Keratinocyte (primary cell): ENCODE measurements around the gene VWA3A. TPM values are rescaled to one million over a fixed set of nuclear protein-coding genes. Genes with fewer than 3 reads are reported as not detected.
"Not testable (repeated sequence)": the region's sequence is repeated elsewhere in the genome, so short reads cannot be mapped to it uniquely, and the experiment has no call there.

Source experiments
- DNase-seq: peaks from one replicate; pipeline ENCODE4 v3.0.0-alpha.2; 2011; ENCODE audit warnings: low read depth, missing footprints, low spot score
- FAIRE-seq: peaks from 2 replicates; lab custom pipeline; 2011; peaks lifted over from hg19 to GRCh38; lab: Jason Lieb, UNC
- H2AFZ ChIP-seq: 2 replicates; pipeline ENCODE4 v1.6.0; 2012; ENCODE audit warnings: low read length, control low read depth, inconsistent platforms; ENCODE audit not compliant: control insufficient read depth
- H3K27ac ChIP-seq: 2 replicates; pipeline ENCODE4 v1.5.1; 2011; ENCODE audit warnings: low read length; ENCODE audit not compliant: control insufficient read depth, insufficient read depth
- H3K27me3 ChIP-seq: 3 replicates; pipeline ENCODE4 v1.6.0; 2011; ENCODE audit warnings: low read length; ENCODE audit not compliant: control insufficient read depth, insufficient read depth; ENCODE audit errors: extremely low read depth
- H3K36me3 ChIP-seq, 2 experiments: 2 replicates in 1 of 2; 3 replicates in 1 of 2; pipeline ENCODE4 v1.5.1; 2011; ENCODE audit warnings: low read length in 2 of 2, mild to moderate bottlenecking in 1 of 2; ENCODE audit not compliant: control insufficient read depth in 2 of 2, insufficient read depth in 2 of 2; ENCODE audit errors: extremely low read depth in 1 of 2
- H3K4me1 ChIP-seq: 3 replicates; pipeline ENCODE4 v1.5.1; 2011; ENCODE audit warnings: low read length; ENCODE audit not compliant: control insufficient read depth, insufficient read depth; ENCODE audit errors: extremely low read depth
- H3K4me2 ChIP-seq: 3 replicates; pipeline ENCODE4 v1.6.0; 2011; ENCODE audit warnings: low read depth, low read length; ENCODE audit not compliant: control insufficient read depth, insufficient read depth; ENCODE audit errors: extremely low read depth
- H3K4me3 ChIP-seq, 3 experiments: fragments of 200-600 bp in 1 of 3; sonication (generic) in 1 of 3; 2 replicates in 2 of 3; 3 replicates in 1 of 3; pipeline ENCODE4 v1.5.1; 2011 to 2016; ENCODE audit warnings: low read length in 3 of 3, mild to moderate bottlenecking in 3 of 3, control low read depth in 2 of 3, inconsistent platforms in 1 of 3, low read depth in 1 of 3, mixed read lengths in 1 of 3, mixed run types in 1 of 3, moderate library complexity in 1 of 3; ENCODE audit not compliant: control insufficient read depth in 2 of 3, insufficient read depth in 2 of 3; ENCODE audit errors: extremely low read depth in 1 of 3
- H3K79me2 ChIP-seq: 2 replicates; pipeline ENCODE4 v1.6.0; 2012; ENCODE audit warnings: low read length; ENCODE audit not compliant: control insufficient read depth, insufficient read depth
- H3K9ac ChIP-seq: 3 replicates; pipeline ENCODE4 v1.6.0; 2011; ENCODE audit warnings: low read length; ENCODE audit not compliant: control insufficient read depth, insufficient read depth; ENCODE audit errors: extremely low read depth
- H3K9me1 ChIP-seq: 3 replicates; pipeline ENCODE4 v1.6.0; 2011; ENCODE audit warnings: low read length; ENCODE audit not compliant: control insufficient read depth, insufficient read depth; ENCODE audit errors: extremely low read depth
- H3K9me3 ChIP-seq: 2 replicates; pipeline ENCODE4 v1.5.1; 2012; ENCODE audit warnings: low read depth, low read length; ENCODE audit not compliant: control insufficient read depth
- H4K20me1 ChIP-seq: 3 replicates; pipeline ENCODE4 v1.6.0; 2011; ENCODE audit warnings: low read length; ENCODE audit not compliant: control insufficient read depth, insufficient read depth; ENCODE audit errors: extremely low read depth
- EZH2 ChIP-seq: IDR thresholded peaks from one replicate; pipeline ENCODE4 v1.6.1; 2012; ENCODE audit warnings: inconsistent platforms, mild to moderate bottlenecking, low read length, moderate library complexity
- dilution Hi-C: fragments of 300-500 bp; cut with MboI; formaldehyde crosslinking; loops from one replicate; pipeline ENCODE4 v1.7.0; 2020; ENCODE audit warnings: low sequenced_read_pairs; ENCODE audit not compliant: extremely low pct_ligation_motif_present
- polyA plus RNA-seq, 5 experiments: library from polyadenylated mRNA; depleted of rRNA in 3 of 5; stranded (reverse) in 3 of 5; stranded (forward) in 1 of 5; unstranded in 1 of 5; fragments of >200 nt; gene quantifications; 1 replicate in 1 of 5; 2 replicates in 3 of 5; 3 replicates in 1 of 5; pipeline versions ENCODE4 v1.2.1 to v1.2.3, GENCODE V29; 2011 to 2012; ENCODE audit warnings: missing spikeins in 2 of 5, low read depth in 1 of 5, low replicate concordance in 1 of 5
- TF ChIP-seq, protein P1 (sequence below), 3 experiments: IDR thresholded peaks in 1 of 3; conservative IDR thresholded peaks in 1 of 3; optimal IDR thresholded peaks in 1 of 3; 2 replicates in 2 of 3; 3 replicates in 1 of 3; pipeline versions ENCODE3 to v1.5.1; 2011; ENCODE audit warnings: low read length in 3 of 3, mild to moderate bottlenecking in 3 of 3, moderate library complexity in 2 of 3, control low read depth in 1 of 3, inconsistent platforms in 1 of 3; ENCODE audit not compliant: insufficient read depth in 2 of 3; ENCODE audit errors: extremely low read depth in 1 of 3

Gene VWA3A
- polyA plus RNA-seq, 1 donor (not counting 4 experiments of a cell fraction or from before 2014, with no cell fraction given): 0.05 TPM

GRCh38 chr16:22124583-22125284 lies 32.4 kb downstream of the VWA3A start:
- Histone ChIP-seq H3K27me3 (peaks cover 4% of the 10 kb centered on the region), H2AFZ (no peak overlapping the region), H3K27ac (no peak overlapping the region), H3K9me1 (no peaks in the 10 kb centered on the region), H3K79me2 (no peaks in the 10 kb centered on the region), H3K4me3 (no peak overlapping the region), H3K4me2 (no peak overlapping the region), H3K9me3 (no peaks in the 10 kb centered on the region), H4K20me1 (no peaks in the 10 kb centered on the region), H3K36me3 (no peaks in the 10 kb centered on the region), H3K4me1 (no peaks in the 10 kb centered on the region), H3K9ac (no peak overlapping the region)
- dilution Hi-C loops: no loop called here
- FAIRE-seq (no peak), DNase-seq (no peak)
- TF ChIP-seq, protein P1, sequence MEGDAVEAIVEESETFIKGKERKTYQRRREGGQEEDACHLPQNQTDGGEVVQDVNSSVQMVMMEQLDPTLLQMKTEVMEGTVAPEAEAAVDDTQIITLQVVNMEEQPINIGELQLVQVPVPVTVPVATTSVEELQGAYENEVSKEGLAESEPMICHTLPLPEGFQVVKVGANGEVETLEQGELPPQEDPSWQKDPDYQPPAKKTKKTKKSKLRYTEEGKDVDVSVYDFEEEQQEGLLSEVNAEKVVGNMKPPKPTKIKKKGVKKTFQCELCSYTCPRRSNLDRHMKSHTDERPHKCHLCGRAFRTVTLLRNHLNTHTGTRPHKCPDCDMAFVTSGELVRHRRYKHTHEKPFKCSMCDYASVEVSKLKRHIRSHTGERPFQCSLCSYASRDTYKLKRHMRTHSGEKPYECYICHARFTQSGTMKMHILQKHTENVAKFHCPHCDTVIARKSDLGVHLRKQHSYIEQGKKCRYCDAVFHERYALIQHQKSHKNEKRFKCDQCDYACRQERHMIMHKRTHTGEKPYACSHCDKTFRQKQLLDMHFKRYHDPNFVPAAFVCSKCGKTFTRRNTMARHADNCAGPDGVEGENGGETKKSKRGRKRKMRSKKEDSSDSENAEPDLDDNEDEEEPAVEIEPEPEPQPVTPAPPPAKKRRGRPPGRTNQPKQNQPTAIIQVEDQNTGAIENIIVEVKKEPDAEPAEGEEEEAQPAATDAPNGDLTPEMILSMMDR (optimal IDR thresholded peaks at IDR 0.05 in 1 of 3, IDR thresholded peaks at IDR 0.05 in 1 of 3, conservative IDR thresholded peaks at IDR 0.05 in 1 of 3; ENCODE audit: extremely low read depth in 1 of 3, insufficient read depth in 2 of 3, low read length in 3 of 3): no peak
- no peak for TF ChIP-seq EZH2

- dilution Hi-C loops: no loop called here
These were observed 33.8 kb downstream of the VWA3A start for GRCh38 chr16:22126037-22126558.

DNA sequence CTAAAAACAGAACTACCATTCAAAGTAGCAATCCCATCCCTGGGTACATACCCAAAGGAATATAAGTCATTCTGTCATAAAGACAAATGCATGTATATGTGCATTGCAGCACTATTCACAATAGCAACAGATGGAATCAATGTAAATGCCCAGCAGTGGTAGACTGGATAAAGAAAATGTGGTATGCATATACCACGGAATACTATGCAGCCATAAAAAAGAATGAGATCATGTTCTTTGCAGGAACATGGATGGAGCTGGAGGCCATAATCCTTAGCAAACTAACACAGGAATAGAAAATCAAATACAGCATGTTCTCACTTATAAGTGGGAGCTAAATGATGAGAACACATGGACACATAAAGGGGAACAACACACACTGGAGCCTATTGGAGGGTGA lies 36.2 kb downstream of the VWA3A start:
- dilution Hi-C loops, H3K27ac ChIP-seq, H3K9ac ChIP-seq, H3K27me3 ChIP-seq, H3K4me2 ChIP-seq, DNase-seq, H3K9me1 ChIP-seq, H3K36me3 ChIP-seq, H3K4me3 ChIP-seq, H2AFZ ChIP-seq, FAIRE-seq, H3K9me3 ChIP-seq, H4K20me1 ChIP-seq, H3K79me2 ChIP-seq, H3K4me1 ChIP-seq: not testable (repeated sequence)

More at GRCh38 chr16:22126037-22126558, 33.8 kb downstream of the VWA3A start:
- Histone ChIP-seq H3K36me3 (no peaks in the 10 kb centered on the region), H3K9ac (no peak overlapping the region), H2AFZ (no peak overlapping the region), H3K27me3 (no peaks in the 10 kb centered on the region), H3K4me1 (no peaks in the 10 kb centered on the region), H3K79me2 (no peaks in the 10 kb centered on the region), H3K9me3 (no peaks in the 10 kb centered on the region), H3K4me2 (no peak overlapping the region), H3K4me3 (no peak overlapping the region), H3K27ac (no peak overlapping the region), H4K20me1 (no peaks in the 10 kb centered on the region), H3K9me1 (no peaks in the 10 kb centered on the region)
- no peak for TF ChIP-seq EZH2
- TF ChIP-seq, protein P1 (optimal IDR thresholded peaks at IDR 0.05 in 1 of 3, IDR thresholded peaks at IDR 0.05 in 1 of 3, conservative IDR thresholded peaks at IDR 0.05 in 1 of 3; ENCODE audit: extremely low read depth in 1 of 3, insufficient read depth in 2 of 3, low read length in 3 of 3): no peak
- FAIRE-seq (no peak), DNase-seq (no peak)
